Measurements from ENCODE around the gene RALGAPA1.
"Not testable (repeated sequence)": the region's sequence is repeated elsewhere in the genome, so short reads cannot be mapped to it uniquely, and the experiment has no call there.

RALGAPA1 gene

DNA sequence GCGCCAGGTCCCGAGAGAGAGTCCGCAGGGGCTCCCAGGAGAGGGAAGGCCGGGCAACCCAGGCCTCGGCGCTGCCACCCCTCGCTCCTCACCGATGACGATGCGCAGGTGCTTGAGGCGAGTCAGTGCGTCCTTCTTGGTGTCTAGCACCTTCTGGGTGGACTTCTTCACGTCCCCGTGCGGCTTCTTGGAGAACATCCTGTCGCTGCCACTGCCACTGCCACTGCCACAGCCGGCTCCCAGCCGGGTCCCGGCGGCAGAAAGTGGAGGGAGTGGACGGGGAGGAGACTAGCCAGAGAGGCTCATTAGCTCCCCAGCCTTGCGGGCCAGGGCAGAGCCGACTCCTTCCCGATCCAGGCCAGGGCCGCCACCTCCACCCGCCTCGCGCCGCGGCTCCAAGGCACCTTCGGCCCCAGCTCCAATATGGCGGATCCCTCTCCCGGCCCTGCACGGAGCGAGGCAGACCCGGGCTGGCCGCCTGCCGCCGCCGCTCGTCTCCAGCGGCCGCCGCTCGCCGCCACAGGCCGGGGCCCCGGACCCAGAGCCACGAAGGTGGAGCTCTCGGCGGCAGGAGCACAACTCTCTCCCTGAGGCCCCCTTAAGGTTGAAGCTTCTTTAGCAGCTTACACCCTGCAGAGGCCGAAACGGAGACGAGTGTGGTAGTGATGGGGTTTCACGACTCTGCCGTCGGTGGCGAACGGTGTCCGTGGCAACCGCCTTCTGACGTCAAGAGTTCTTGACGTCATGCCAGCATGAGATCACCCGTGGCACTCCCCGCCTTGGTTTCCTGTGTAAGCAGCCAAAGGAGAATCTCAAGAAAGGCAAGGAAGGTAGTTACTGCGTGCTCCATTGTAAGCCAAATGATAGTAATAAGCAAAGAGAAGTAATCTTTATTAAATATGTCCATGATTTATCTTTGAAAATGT is at the start of gene RALGAPA1:
TSS of gene RALGAPA1 (minus strand) at position 658 of the 926 bp plus-strand sequence. CDS start at position 198, 460 bp downstream.
- DNase-seq: peak; percentile 83 to 90

DNA sequence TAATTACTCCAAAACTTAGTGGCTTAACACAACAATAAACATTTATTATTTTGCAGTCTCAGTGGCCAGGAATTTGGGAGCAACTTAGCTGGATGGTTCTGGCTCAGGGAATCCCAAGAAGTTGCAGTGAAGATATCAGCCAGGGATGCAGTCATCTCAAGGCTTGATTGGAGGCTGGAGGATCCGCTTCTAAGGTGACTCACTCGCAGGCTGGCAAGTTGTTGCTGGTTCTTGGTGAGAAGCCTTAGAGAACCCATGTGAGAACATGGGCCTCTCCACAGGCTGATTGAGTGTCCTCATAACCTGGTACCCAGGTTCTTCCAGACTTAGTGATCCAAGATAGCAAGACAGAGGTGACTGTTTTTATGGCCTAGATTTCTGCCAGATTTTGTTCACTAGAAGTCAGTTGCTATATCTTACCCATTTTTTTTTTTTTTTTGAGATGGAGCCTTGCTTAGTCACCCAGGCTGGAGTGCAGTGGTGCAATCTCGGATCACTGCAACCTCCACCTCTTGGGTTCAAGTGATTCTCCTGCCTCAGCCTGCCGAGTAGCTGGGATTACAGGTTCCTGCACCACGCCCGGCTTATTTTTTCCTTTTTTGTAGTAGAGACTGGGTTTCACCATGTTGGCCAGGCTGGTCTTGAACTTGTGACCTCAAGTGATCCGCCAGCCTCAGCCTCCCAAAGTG is 49.6 kb upstream of the RALGAPA1 start:
- DNase-seq: no peak

DNA sequence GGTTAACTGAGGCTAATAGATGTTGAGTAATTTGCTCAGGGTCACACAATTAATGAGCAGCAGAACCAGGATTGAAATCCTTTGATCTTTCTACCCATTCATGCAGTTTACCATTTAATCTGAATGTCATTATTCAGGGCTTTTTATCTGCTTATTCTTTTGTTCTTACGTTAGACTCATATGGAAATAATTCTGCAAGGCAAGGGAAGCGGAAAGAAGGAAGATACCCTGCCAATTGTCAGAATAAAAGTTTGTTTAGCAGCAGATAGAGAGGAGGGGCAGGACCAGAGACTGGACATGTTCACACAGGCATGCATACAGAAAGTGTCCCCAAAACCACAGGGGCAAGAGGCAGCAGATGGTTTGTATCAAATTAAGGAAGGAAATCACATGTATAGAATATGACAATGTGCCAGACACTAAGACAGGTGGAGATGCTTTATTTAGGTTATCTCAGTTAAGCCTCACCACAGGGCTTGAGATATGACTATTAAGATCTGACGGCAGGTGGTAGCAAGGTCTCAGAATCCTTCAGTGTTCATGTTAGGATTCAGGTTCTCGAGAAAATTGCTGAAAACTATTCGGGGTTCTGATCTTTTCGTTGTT is 46.9 kb upstream of the RALGAPA1 start:
- peak in 1 of 2 donors; percentile 43 for DNase-seq

DNA sequence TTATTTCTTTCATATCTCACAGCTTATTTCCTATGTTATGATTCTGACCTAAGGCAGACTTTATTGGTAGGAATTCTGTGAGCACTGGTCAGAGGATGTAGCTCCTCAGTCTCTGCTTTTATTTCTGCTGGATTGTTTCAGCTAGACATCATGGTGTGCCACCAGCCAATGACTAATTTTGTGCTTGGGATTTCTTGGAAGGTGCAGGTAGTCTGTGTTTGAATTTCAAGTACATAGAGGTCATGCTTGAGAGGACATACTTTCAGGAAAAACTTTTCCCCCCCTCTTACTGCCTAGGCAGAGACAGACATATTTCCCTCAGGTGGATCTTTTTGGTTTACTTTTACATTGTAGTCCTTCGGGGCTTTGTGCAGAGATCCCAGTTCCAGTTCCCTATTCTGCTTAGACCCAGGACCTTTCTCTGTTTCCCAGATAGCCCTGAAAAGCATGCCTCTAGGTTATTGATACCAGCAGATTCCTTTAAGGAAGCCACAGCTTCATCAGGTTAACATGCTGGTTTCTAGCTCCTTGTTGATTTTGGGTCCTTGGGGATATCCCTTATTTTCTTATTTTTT is 45.7 kb upstream of the RALGAPA1 start:
- DNase-seq: no peak

DNA sequence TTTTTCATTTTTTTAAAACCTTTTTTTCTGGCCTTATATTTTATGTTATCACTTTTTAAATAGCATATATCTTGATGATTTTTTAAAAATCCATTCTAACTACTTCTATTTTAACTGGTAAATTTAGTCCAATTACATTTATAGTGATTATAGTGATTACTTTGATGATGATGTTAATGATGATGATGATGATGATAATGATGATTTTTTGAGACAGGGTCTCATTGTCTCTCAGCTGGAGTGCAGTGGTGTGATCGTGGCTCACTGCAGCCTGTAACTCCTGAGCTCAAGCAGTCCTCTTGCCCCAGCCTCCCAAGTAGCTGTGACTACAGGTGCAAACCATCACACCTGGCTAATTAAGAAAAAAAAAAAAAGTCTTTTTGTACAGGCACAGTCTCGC is 44.1 kb upstream of the RALGAPA1 start:
- DNase-seq: no peak

DNA sequence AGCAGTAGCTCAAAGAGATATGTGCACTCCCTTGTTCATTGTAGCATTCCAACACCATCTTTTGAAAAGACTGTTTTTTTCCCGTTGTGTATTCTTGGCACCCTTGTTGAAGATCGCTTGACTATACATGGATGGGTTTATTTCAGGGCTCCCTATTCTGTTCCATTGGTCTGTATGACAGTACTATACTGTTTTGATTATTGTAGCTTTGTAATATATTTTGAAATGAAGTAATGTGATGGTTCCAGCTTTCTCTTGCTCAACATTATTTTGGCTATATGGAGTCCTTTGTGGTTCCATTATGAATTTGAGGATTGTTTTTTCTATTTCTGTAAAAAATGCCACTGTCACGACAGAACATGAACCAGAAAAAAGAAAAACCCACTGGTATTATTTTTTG is 42.7 kb upstream of the RALGAPA1 start:
- DNase-seq: no peak

DNA sequence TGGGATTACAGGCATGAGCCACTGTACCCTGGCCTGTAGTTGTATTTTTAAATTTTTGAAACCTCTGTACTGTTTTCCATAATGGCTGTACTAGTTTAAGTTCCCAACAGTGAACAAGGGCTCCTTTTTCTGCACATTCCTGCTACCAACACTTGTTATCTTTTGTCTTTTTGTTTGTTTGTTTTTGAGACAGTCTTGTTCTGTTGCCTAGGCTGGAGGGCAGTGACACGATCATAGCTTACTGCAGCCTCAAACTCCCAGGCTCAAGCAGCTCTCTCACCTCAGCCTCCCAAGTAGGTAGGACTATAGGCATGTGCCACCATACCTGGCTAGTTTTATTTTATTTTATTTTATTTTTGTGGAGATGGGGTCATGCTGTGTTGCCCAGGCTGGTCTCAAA is 40.0 kb upstream of the RALGAPA1 start:
- DNase-seq: no peak

DNA sequence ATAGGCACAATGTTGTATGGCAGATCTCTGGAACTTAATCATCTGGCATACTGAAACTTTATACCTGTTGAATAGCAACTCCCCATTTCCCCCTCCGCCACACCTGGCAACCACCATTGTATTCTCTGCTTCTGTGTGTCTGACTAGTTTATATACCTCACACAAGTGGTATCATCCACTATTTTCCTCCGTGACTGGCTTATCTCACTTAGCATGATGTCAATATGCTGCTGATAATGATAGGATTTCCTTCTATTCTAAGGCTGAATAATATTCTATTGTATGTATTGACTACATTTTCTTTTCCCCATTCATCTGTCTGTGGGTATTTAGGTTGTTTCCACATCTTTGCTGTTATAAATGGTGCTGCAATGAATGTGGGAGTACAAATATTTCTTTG is 38.5 kb upstream of the RALGAPA1 start:
- DNase-seq: no peak

DNA sequence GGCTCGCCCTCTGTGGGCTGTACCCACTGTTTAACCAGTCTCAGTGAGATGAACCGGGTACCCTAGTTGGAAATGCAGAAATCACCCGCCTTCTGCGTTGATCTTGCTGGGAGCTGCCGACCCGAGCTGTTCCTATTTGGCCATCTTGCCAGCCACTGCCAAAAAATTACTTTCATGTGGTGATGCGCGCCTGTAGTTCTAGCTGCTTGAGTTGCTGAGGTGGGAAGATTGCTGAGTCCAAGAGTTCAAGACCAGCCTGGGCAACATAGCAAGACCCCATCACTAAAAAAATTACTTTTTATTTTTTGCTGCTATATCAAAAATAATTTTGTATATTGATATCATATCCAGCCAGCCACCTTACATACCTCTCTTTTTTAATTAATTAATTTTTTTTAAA is 35.4 kb upstream of the RALGAPA1 start:
- DNase-seq: no peak

DNA sequence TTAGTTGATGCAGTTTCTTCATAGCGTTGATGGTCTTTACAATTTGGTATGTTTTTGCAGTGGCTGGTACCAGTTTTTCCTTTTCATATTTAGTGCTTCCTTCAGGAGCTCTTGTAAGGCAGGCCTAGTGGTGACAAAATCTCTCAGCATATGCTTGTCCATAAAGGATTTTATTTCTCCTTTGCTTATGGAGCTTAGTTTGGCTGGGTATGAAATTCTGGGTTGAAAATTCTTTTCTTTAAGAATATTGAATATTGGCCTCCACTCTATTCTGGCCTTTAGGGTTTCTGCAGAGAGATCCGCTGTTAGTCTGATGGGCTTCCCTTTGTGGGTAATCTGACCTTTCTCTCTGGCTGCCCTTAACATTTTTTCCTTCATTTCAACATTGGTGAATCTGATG is 33.1 kb upstream of the RALGAPA1 start:
- DNase-seq: not testable (repeated sequence)

DNA sequence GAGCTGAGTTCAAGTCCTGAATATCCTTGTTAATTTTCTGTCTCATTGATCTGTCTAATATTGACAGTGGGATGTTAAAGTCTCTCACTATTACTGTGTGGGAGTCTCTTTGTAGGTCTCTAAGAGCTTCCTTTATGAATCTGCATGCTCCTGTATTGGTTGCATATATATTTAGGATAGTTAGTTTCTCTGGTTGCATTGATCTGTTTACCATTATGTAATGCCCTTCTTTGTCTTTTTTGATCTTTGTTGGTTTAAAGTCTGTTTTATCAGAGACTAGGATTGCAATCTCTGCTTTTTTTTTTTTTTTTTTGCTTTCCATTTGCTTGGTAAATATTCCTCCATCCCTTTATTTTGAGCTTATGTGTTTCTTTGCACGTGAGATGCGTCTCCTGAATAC is 32.6 kb upstream of the RALGAPA1 start:
- not testable (repeated sequence) for DNase-seq

DNA sequence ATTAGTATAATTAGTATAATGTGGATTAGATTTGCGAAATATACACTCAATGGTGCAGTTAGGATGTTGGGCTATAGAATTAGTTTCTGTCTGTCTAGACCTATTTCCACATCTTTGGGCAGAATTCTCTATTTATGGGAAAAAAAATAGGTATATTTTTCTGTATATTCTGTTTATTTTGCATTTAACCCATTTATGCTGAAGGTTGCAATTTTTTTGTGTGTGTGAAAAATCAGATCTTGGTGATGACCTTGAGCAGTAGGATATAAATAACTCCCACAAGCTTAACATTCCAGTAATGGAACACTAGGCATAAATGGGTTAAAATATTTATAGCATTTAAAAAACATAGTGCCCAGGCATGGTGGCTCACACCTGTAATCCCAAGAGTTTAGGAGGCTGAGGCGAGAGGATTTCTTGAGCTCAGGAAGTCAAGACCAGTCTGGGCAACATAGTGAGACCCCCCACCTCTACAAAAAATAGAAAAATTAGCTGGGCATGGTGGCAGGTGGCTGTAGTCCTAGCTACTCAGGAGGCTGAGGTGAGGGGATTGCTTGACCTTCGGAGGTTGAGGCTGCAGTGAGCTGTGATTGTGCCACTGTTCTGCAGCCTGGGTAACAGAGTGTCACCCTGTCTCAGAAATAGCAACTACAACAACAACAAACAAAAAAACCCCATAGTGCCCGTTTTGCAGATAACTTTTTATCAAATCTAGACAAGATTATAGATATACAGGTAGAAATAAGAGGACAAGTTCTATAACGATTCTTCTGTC is 26.3 kb upstream of the RALGAPA1 start:
- DNase-seq: no peak

DNA sequence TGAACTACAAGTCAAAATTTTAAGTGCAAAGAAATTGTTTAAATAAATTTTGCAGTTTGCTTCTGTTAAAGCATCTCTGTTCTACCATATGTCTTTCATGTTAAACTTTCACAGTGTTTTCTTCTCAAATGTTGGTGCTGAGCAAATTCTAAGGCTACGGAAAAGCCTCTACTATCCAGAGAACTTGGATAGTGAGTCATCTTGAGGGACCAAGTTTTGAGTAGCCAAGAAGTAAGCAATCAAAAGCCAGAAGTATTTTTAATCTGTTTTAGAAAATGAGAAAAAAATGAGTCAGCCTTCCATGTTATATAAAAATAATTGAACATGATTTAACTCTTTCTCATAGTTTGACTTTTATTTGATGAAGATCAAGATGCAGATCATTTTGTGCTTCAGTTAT is 20.4 kb upstream of the RALGAPA1 start:
- no peak for DNase-seq

DNA sequence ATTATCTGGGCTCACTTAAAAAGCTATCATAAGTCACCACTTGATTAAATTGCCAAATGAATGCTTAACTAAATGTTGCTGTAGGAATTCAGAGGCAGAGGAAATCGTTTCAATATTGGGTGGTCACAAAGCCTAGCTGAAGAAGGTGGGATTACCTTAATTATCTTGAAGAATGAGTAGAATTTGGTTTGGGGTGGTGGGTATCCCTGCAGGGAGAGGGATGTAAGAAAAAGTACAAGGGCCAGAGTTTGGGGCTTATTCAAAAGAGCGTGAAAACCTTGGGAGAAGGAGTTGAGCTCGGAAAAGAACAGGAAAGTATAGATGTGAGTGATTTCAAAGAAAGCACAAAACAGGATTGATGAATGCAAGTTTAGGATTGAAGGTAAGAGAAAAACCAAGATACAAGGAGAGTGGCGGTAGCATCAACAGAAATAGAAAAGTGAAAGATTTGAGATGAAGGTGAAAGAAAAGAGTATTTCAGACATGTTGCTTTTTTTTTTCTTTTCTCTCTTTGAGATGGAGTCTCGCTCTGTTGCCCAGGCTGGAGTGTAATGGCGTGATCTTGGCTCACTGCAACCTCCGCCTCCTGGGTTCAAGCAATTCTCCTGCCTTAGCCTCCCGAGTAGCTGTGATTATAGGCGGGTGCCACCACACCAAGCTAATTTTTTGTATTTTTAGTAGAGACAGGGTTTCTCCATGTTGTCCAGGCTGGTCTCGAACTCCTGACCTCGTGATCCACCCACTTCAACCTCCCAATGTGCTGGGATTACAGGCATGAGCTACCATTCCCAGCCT is 18.8 kb upstream of the RALGAPA1 start:
- DNase-seq: no peak

DNA sequence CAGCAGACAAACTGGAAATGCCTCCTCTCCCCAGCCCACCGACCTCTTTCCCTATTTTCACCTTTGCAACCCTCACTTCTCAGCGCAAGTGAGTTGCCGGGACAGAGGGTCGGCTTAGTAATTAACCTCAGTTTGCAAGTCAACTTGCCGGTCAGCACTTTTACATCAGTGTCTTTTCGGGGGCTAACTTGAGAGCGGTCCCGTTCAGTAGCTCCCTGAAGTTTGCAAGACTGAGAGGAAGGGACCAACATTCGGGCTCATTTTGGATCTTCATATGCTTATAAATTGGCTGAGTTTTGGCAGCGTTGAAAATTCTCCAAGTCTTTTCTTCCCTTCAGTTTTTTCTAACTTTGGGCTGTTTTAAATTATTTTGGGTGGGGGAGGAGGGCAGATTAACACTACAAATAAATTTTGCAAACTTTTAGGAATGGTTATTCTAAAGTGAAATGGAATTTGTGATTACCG is 17.9 kb upstream of the RALGAPA1 start:
- DNase-seq: no peak

DNA sequence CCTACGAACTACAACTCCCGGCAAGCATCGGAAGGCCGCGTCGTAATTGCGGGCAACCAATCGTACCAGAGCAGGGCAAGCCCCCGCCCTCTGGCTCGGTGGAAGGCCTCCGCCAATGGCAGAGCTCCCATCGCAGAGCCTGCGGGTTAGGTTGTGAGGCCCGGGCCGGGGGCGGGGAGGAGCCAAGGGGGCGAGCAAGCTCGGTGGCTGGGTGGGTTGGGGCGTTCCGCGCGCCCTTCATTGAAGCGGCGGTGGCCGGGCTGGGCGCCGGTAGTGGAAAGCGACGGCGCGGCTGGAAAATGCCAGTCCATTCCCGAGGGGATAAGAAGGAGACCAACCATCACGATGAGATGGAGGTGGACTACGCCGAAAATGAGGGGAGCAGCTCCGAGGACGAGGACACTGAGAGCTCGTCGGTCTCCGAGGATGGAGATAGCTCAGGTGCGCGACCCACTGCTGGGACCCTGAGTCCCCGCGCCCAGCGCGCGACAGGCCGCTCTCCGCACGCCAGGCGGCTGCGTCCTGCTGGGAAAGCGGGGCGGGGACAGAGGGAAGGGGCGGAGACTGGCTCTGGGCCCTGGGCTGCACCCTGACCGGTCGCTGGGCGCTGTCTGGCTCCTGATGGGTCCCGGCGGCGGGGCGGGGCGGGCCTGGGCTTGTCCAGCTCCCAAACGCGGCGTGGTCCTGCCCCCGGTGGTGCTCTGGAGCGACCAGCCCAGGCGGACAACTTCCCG is 17.3 kb upstream of the RALGAPA1 start, which contains the start of gene BRMS1L:
TSS of gene BRMS1L (plus strand) at position 121 of the 734 bp plus-strand sequence. CDS start at position 300, 179 bp downstream.
- peak; percentile 81 to 97 for DNase-seq

DNA sequence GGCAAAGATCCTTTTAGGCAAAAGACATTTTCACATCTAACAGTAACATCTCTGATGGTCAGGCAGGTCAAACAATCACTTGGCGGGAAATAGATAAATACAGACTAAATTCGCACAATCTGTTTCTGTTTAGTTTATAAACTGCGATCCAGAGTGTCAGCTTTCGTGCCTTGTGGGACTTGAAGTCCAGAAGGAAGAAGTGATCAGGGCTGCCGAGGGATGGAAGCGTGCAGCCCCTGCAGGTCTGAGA is 16.8 kb upstream of the RALGAPA1 start:
- no peak for DNase-seq

DNA sequence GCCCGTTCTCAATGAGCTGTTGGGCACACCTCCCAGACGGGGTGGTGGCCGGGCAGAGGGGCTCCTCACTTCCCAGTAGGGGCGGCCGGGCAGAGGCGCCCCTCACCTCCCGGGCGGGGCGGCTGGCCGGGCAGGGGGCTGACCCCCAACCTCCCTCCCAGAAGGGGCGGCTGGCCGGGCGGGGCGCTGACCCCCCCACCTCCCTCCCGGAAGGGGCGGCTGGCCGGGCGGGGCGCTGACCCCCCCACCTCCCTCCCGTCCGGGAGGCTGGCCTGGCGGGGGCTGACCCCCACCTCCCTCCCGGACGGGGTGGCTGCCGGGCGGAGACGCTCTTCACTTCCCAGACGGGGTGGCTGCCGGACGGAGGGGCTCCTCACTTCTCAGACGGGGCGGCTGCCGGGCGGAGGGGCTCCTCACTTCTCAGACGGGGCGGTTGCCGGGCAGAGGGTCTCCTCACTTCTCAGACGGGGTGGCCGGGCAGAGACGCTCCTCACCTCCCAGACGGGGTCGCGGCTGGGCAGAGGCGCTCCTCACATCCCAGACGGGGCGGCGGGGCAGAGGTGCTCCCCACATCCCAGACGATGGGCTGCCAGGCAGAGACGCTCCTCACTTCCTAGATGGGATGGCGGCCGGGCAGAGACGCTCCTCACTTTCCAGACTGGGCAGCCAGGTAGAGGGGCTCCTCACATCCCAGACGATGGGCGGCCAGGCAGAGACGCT is 15.5 kb upstream of the RALGAPA1 start:
- not testable (repeated sequence) for DNase-seq

DNA sequence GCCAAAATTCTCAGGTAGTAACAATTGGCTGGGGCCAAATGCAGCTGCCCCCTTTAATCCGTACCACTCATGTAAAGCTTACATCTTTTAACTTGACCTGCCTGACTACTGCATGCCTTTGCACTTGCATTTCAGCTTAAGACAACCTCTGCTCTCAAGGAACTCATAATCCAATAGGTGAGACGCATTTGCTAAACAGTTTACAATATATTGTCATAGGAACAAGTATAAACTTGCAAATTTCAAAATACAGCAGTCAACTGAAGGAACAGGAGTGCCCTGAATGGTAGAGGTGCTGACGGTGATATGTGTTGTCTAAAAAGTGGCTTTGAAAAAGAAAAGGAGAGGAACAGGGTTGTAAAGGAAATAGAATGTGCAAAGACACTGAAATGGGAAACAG is 13.4 kb upstream of the RALGAPA1 start:
- no peak for DNase-seq

All from bone marrow (tissue), 2 donors.